GM12874 (cell line): ENCODE measurements around the gene AUTS2.

Experiments used
- CTCF ChIP-seq: IDR thresholded peaks from 2 replicates; pipeline ENCODE4 v1.5.1; 2011; ENCODE audit warnings: low read depth, mild to moderate bottlenecking, control low read depth, low read length, moderate library complexity; ENCODE audit not compliant: insufficient read depth

AUTS2 gene

GRCh38 chr7:70634071-70634470 lies 1035.8 kb downstream of the AUTS2 start:
- TF ChIP-seq CTCF, result no peak

GRCh38 chr7:70634610-70635068 lies 1036.4 kb downstream of the AUTS2 start:
- no peak for TF ChIP-seq CTCF

- no peak for TF ChIP-seq CTCF
Measured at GRCh38 chr7:70635633-70636032, 1037.4 kb downstream of the AUTS2 start.

- no peak for TF ChIP-seq CTCF
Measured at GRCh38 chr7:70636169-70636568, 1037.9 kb downstream of the AUTS2 start.

GRCh38 chr7:70637726-70638125 lies 1039.5 kb downstream of the AUTS2 start:
- TF ChIP-seq CTCF, result no peak

- TF ChIP-seq CTCF, result no peak
Measured at GRCh38 chr7:70638158-70639107, 1040.2 kb downstream of the AUTS2 start.

GRCh38 chr7:70640266-70640833 lies 1042.1 kb downstream of the AUTS2 start:
- TF ChIP-seq CTCF, result no peak
